OCI-LY3 (cell line): Measurements from ENCODE around the gene UBE2R2.

Source experiments
- H2AFZ ChIP-seq: fragments of 200-600, 300-600 bp; shearing (Covaris generic); 2 replicates; pipeline ENCODE4 v1.6.0; 2014; ENCODE audit warnings: antibody characterized with exemption, low read depth, low read length
- H3K27ac ChIP-seq: fragments of 200-600, 300-600 bp; sonication (generic); 2 replicates; pipeline ENCODE4 v1.5.1; 2014; ENCODE audit warnings: mild to moderate bottlenecking, low read length, moderate library complexity, mixed read lengths
- H3K27me3 ChIP-seq: fragments of 200-600, 300-600 bp; sonication (generic); 2 replicates; pipeline ENCODE4 v1.6.1; 2014; ENCODE audit warnings: low read depth, low read length, mixed read lengths
- H3K36me3 ChIP-seq: fragments of 200-600, 300-600 bp; sonication (generic); replicated peaks from 2 replicates; pipeline ENCODE3; 2014; ENCODE audit warnings: low read depth, low read length, mixed read lengths
- H3K4me1 ChIP-seq: fragments of 300-600, 200-600 bp; sonication (generic); 2 replicates; pipeline ENCODE4 v1.6.1; 2014; ENCODE audit warnings: low read length, mixed read lengths
- H3K4me2 ChIP-seq: fragments of 200-600, 300-600 bp; sonication (generic); 2 replicates; pipeline ENCODE4 v1.6.1; 2014; ENCODE audit warnings: low read length, mixed read lengths
- H3K4me3 ChIP-seq: fragments of 300-600, 200-600 bp; sonication (generic); 2 replicates; pipeline ENCODE4 v1.5.1; 2014; ENCODE audit warnings: antibody characterized with exemption, mild to moderate bottlenecking, low read length, moderate library complexity
- H3K79me2 ChIP-seq: fragments of 300-600, 200-600 bp; shearing (Covaris generic); 2 replicates; pipeline ENCODE4 v1.6.1; 2014; ENCODE audit warnings: mild to moderate bottlenecking, low read length, mixed read lengths
- H3K9ac ChIP-seq: fragments of 300-600, 200-600 bp; shearing (Covaris generic); 2 replicates; pipeline ENCODE4 v1.6.0; 2014; ENCODE audit warnings: mild to moderate bottlenecking, low read length, moderate library complexity
- H3K9me3 ChIP-seq: fragments of 200-600, 300-600 bp; shearing (Covaris generic); 2 replicates; pipeline ENCODE4 v1.6.1; 2014; ENCODE audit warnings: low read length, mixed read lengths; ENCODE audit not compliant: insufficient read depth
- H4K20me1 ChIP-seq: fragments of 200-600, 300-600 bp; sonication (generic); 2 replicates; pipeline ENCODE4 v1.6.1; 2016; ENCODE audit warnings: low read length, mixed read lengths; ENCODE audit not compliant: insufficient read depth
- CTCF ChIP-seq: fragments of 200-600, 300-600 bp; sonication (generic); IDR thresholded peaks from 2 replicates; pipeline ENCODE4 v1.5.1; 2014; ENCODE audit warnings: antibody characterized with exemption, low read length, low read depth
- EZH2phosphoT487 ChIP-seq: fragments of 200-600 bp; shearing (Covaris generic); IDR thresholded peaks from 2 replicates; pipeline ENCODE4 v1.6.1; 2018; ENCODE audit warnings: antibody characterized with exemption, mixed run types, low read depth

UBE2R2 gene

DNA sequence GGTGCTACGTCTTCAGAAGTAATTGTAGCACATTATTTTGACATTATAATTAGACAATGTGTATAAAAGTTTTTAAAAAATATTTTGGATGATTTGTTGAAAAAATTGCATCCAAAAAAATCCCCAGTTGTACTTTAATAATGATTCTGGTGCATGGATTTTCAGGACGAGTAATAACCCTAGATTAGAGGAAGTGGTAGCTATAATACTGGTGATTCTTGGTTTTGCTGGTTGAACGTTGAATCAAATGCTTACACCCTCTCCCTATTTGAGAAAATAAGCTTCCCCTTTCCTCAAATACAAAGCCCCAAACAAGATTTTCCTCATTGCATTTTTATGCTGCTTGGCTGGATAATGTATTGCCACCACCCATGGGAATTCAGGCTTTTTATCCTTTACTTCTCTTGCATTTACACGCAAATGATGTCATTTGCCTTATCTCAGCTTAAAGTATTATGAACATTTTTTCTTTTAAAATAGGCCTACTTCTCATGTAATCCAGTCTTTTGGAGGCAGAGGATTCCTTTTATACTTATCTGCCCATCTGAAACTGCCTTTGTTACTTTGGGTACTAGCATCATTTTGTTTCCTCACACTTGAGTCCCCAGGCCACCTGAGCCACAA, 86.3 kb downstream of the UBE2R2 start:
- Histone ChIP-seq H3K4me1 (peaks cover 3% of the 10 kb centered on the region; the same call in 1 of the 2 replicates), H3K27me3 (no peaks in the 10 kb centered on the region), H3K36me3 (peaks cover 25% of the 10 kb centered on the region), H3K4me2 (no peak overlapping the region), H3K4me3 (no peak overlapping the region), H2AFZ (no peak overlapping the region), H4K20me1 (peaks cover 40% of the 10 kb centered on the region), H3K79me2 (peaks cover 55% of the 10 kb centered on the region), H3K27ac (no peak overlapping the region), H3K9ac (no peak overlapping the region), H3K9me3 (no peaks in the 10 kb centered on the region)
- TF ChIP-seq EZH2phosphoT487 (no peak), CTCF (no peak)

DNA sequence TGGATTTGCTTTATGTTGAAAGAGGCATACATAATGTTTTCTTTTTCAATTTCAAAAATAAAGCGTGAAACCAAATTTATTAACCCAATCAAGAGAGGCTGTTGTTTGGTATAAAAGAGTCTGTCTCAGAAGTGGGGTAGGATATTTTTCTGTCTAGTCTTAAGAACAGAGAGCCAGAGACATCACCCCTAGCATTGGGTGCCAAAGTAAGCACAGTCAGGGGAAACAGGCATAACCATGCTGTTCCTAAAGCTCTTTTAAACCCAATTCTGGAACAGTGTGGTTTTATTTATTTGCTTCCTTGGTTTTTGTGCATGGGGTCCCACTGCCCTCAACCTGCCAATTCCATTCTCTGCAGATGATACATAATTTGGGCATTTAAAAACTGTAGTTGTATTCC, 88.2 kb downstream of the UBE2R2 start:
- H3K36me3 ChIP-seq, result peaks cover 28% of the 10 kb centered on the region
- H3K4me3 ChIP-seq, result no peak overlapping the region
- H3K27me3 ChIP-seq, result no peaks in the 10 kb centered on the region
- H4K20me1 ChIP-seq, result peaks cover 43% of the 10 kb centered on the region
- H2AFZ ChIP-seq, result no peak overlapping the region
- H3K9me3 ChIP-seq, result no peaks in the 10 kb centered on the region
- no peak overlapping the region for H3K9ac ChIP-seq
- peaks cover 61% of the 10 kb centered on the region for H3K79me2 ChIP-seq
- peaks cover 3% of the 10 kb centered on the region; the same call in 1 of the 2 replicates for H3K4me1 ChIP-seq
- no peak overlapping the region for H3K4me2 ChIP-seq
- TF ChIP-seq CTCF (no peak), EZH2phosphoT487 (no peak)
- no peak overlapping the region for H3K27ac ChIP-seq

- H4K20me1 ChIP-seq, result peaks cover 43% of the 10 kb centered on the region
Measured at GRCh38 chr9:33906769-33907168, 89.8 kb downstream of the UBE2R2 start.

DNA sequence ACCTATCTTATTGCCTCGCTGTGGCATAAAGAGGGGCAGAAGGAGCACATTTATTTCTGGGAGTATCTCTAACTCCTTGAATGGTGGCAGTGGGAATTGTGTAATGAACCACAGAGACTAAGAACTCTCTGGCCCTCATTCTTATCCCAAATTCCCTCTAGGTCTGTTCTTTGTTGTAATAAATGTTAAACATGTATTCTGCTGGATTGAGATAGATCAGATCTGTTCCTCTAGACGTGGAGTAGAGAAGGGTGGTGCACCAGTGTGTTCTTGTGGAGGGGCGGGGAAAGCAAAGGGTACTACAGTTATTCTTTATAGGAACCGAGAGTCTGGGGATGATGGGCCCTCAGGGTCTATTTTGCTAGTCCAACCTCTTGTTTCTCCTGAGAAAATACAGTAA, 90.4 kb downstream of the UBE2R2 start:
- Histone ChIP-seq H3K27ac (no peak overlapping the region), H3K4me3 (no peak overlapping the region), H3K9me3 (no peaks in the 10 kb centered on the region)

More at GRCh38 chr9:33906769-33907168, 89.8 kb downstream of the UBE2R2 start:
- H3K9me3 ChIP-seq, result no peaks in the 10 kb centered on the region
- H3K9ac ChIP-seq, result no peak overlapping the region
- peaks cover 3% of the 10 kb centered on the region; the same call in 1 of the 2 replicates for H3K4me1 ChIP-seq
- H3K27ac ChIP-seq, result no peak overlapping the region
- peaks cover 58% of the 10 kb centered on the region for H3K79me2 ChIP-seq
- no peak overlapping the region for H2AFZ ChIP-seq
- peaks cover 22% of the 10 kb centered on the region for H3K36me3 ChIP-seq
- H3K4me3 ChIP-seq, result no peak overlapping the region
- H3K4me2 ChIP-seq, result no peak overlapping the region
- TF ChIP-seq CTCF (no peak), EZH2phosphoT487 (no peak)
- H3K27me3 ChIP-seq, result no peaks in the 10 kb centered on the region

More for the DNA sequence above, 90.4 kb downstream of the UBE2R2 start:
- Histone ChIP-seq H2AFZ (no peak overlapping the region), H3K79me2 (peaks cover 58% of the 10 kb centered on the region), H3K4me1 (peaks cover 3% of the 10 kb centered on the region; the same call in 1 of the 2 replicates), H3K27me3 (no peaks in the 10 kb centered on the region), H3K9ac (no peak overlapping the region), H3K4me2 (no peak overlapping the region), H4K20me1 (peaks cover 43% of the 10 kb centered on the region), H3K36me3 (peaks cover 20% of the 10 kb centered on the region)
- TF ChIP-seq EZH2phosphoT487, result no peak
- TF ChIP-seq CTCF, result no peak
